Measurements from ENCODE around the gene AMZ1.
"Not testable (repeated sequence)": the region's sequence is repeated elsewhere in the genome, so short reads cannot be mapped to it uniquely, and the experiment has no call there.

The AMZ1 gene

GRCh38 chr7:2713978-2714377 lies 26.0 kb downstream of the AMZ1 start:
- Histone ChIP-seq H3K9me3 (ENCODE audit: control insufficient read depth, insufficient read depth, low read length) (no peaks in the 10 kb centered on the region), H3K4me1 (ENCODE audit: insufficient read depth, low read length) (no peaks in the 10 kb centered on the region), H3K36me3 (ENCODE audit: insufficient read depth, low read length) (peaks cover 7% of the 10 kb centered on the region), H3K9ac (ENCODE audit: low read depth, low read length) (no peak overlapping the region)

GRCh38 chr7:2714636-2715035 lies 26.6 kb downstream of the AMZ1 start:
- Histone ChIP-seq H3K4me1 (ENCODE audit: insufficient read depth, low read length) (no peaks in the 10 kb centered on the region), H3K9me3 (ENCODE audit: control insufficient read depth, insufficient read depth, low read length) (no peaks in the 10 kb centered on the region), H3K36me3 (ENCODE audit: insufficient read depth, low read length) (peaks cover 7% of the 10 kb centered on the region), H3K9ac (ENCODE audit: low read depth, low read length) (no peak overlapping the region)

GRCh38 chr7:2715341-2716231 lies 27.6 kb downstream of the AMZ1 start:
- no peaks in the 10 kb centered on the region for H3K4me1 ChIP-seq (ENCODE audit: insufficient read depth, low read length)
- H3K9ac ChIP-seq (ENCODE audit: low read depth, low read length): no peak overlapping the region
- H3K36me3 ChIP-seq (ENCODE audit: insufficient read depth, low read length): peaks cover 7% of the 10 kb centered on the region
- no peaks in the 10 kb centered on the region for H3K9me3 ChIP-seq (ENCODE audit: control insufficient read depth, insufficient read depth, low read length)

- no peaks in the 10 kb centered on the region for H3K4me1 ChIP-seq (ENCODE audit: insufficient read depth, low read length)
- no peaks in the 10 kb centered on the region for H3K9me3 ChIP-seq (ENCODE audit: control insufficient read depth, insufficient read depth, low read length)
- no peak overlapping the region for H3K9ac ChIP-seq (ENCODE audit: low read depth, low read length)
These were observed 28.5 kb downstream of the AMZ1 start for GRCh38 chr7:2716488-2716887.

GRCh38 chr7:2716906-2717292 lies 28.9 kb downstream of the AMZ1 start:
- H3K9me3 ChIP-seq (ENCODE audit: control insufficient read depth, insufficient read depth, low read length): no peaks in the 10 kb centered on the region
- H3K36me3 ChIP-seq (ENCODE audit: insufficient read depth, low read length): peaks cover 7% of the 10 kb centered on the region
- H3K4me1 ChIP-seq (ENCODE audit: insufficient read depth, low read length): no peaks in the 10 kb centered on the region
- H3K9ac ChIP-seq (ENCODE audit: low read depth, low read length): no peak overlapping the region

More at GRCh38 chr7:2716488-2716887, 28.5 kb downstream of the AMZ1 start:
- peaks cover 7% of the 10 kb centered on the region for H3K36me3 ChIP-seq (ENCODE audit: insufficient read depth, low read length)

- no peaks in the 10 kb centered on the region for H3K9me3 ChIP-seq (ENCODE audit: control insufficient read depth, insufficient read depth, low read length)
- H3K36me3 ChIP-seq (ENCODE audit: insufficient read depth, low read length): peaks cover 7% of the 10 kb centered on the region
- no peak overlapping the region for H3K9ac ChIP-seq (ENCODE audit: low read depth, low read length)
- no peaks in the 10 kb centered on the region for H3K4me1 ChIP-seq (ENCODE audit: insufficient read depth, low read length)
These were observed 29.6 kb downstream of the AMZ1 start for GRCh38 chr7:2717293-2718261.

GRCh38 chr7:2718296-2718965 lies 30.4 kb downstream of the AMZ1 start:
- no peaks in the 10 kb centered on the region for H3K4me1 ChIP-seq (ENCODE audit: insufficient read depth, low read length)
- H3K9me3 ChIP-seq (ENCODE audit: control insufficient read depth, insufficient read depth, low read length): no peaks in the 10 kb centered on the region
- H3K36me3 ChIP-seq (ENCODE audit: insufficient read depth, low read length): peaks cover 7% of the 10 kb centered on the region
- no peak overlapping the region for H3K9ac ChIP-seq (ENCODE audit: low read depth, low read length)

- Histone ChIP-seq H3K36me3 (ENCODE audit: insufficient read depth, low read length) (peaks cover 7% of the 10 kb centered on the region), H3K9me3 (ENCODE audit: control insufficient read depth, insufficient read depth, low read length) (no peaks in the 10 kb centered on the region), H3K4me1 (ENCODE audit: insufficient read depth, low read length) (no peaks in the 10 kb centered on the region), H3K9ac (ENCODE audit: low read depth, low read length) (no peak overlapping the region)
These were observed 31.0 kb downstream of the AMZ1 start for GRCh38 chr7:2719007-2719406.

GRCh38 chr7:2720024-2720423 lies 32.0 kb downstream of the AMZ1 start:
- no peaks in the 10 kb centered on the region for H3K9me3 ChIP-seq (ENCODE audit: control insufficient read depth, insufficient read depth, low read length)
- H3K9ac ChIP-seq (ENCODE audit: low read depth, low read length): no peak overlapping the region
- peaks cover 7% of the 10 kb centered on the region for H3K36me3 ChIP-seq (ENCODE audit: insufficient read depth, low read length)
- no peaks in the 10 kb centered on the region for H3K4me1 ChIP-seq (ENCODE audit: insufficient read depth, low read length)

- Histone ChIP-seq H3K36me3 (ENCODE audit: insufficient read depth, low read length) (peaks cover 5% of the 10 kb centered on the region), H3K4me1 (ENCODE audit: insufficient read depth, low read length) (no peaks in the 10 kb centered on the region), H3K9ac (ENCODE audit: low read depth, low read length) (no peak overlapping the region), H3K9me3 (ENCODE audit: control insufficient read depth, insufficient read depth, low read length) (no peaks in the 10 kb centered on the region)
These were observed 33.8 kb downstream of the AMZ1 start for GRCh38 chr7:2721842-2722241.

GRCh38 chr7:2722591-2722990 lies 34.6 kb downstream of the AMZ1 start:
- Histone ChIP-seq H3K36me3 (ENCODE audit: insufficient read depth, low read length) (peaks cover 4% of the 10 kb centered on the region), H3K9me3 (ENCODE audit: control insufficient read depth, insufficient read depth, low read length) (no peaks in the 10 kb centered on the region), H3K4me1 (ENCODE audit: insufficient read depth, low read length) (no peaks in the 10 kb centered on the region), H3K9ac (ENCODE audit: low read depth, low read length) (no peak overlapping the region)

GRCh38 chr7:2723138-2723850 lies 35.3 kb downstream of the AMZ1 start:
- H3K36me3 ChIP-seq (ENCODE audit: insufficient read depth, low read length): peaks cover 2% of the 10 kb centered on the region
- H3K9me3 ChIP-seq (ENCODE audit: control insufficient read depth, insufficient read depth, low read length): no peaks in the 10 kb centered on the region
- no peaks in the 10 kb centered on the region for H3K4me1 ChIP-seq (ENCODE audit: insufficient read depth, low read length)
- H3K9ac ChIP-seq (ENCODE audit: low read depth, low read length): no peak overlapping the region

- H3K9ac ChIP-seq (ENCODE audit: low read depth, low read length); H3K36me3 ChIP-seq (ENCODE audit: insufficient read depth, low read length); H3K4me1 ChIP-seq (ENCODE audit: insufficient read depth, low read length); H3K9me3 ChIP-seq (ENCODE audit: control insufficient read depth, insufficient read depth, low read length): not testable (repeated sequence)
These were observed 36.0 kb downstream of the AMZ1 start for GRCh38 chr7:2724036-2724435.
